Left forelimb (tissue), 1 donor: ENCODE measurements around the gene TMEM42.
"Not testable (repeated sequence)": the region's sequence is repeated elsewhere in the genome, so short reads cannot be mapped to it uniquely, and the experiment has no call there.

ENCODE experiments used
- DNase-seq: peaks from one replicate; pipeline ENCODE4 v3.0.0-alpha.2; 2018; ENCODE audit warnings: low spot score

Gene TMEM42

GRCh38 chr3:44861412-44862225, at the start of gene TMEM42:
Gene TMEM42 (plus strand): TSS chr3:44861912. CDS start chr3:44861925, 13 bp downstream.
- peak; percentile 96 for DNase-seq

DNA sequence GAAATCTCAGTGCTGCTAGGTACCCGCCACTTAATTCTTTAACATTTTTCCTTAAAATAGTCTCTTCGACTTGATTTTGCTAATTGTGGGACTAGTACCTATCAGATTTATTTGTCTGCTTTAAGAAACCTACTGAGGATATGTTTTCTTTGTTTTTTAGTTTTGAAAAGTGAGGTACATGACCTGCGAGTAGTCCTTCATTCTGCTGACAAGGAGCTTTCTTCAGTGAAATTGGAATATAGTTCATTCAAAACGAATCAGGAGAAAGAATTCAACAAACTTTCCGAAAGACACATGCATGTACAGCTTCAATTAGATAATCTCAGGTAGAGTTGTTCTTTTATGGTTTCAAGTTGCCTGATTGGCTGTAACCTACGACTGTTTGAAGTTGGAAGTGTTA, 47.0 kb upstream of the TMEM42 start:
- no peak for DNase-seq

DNA sequence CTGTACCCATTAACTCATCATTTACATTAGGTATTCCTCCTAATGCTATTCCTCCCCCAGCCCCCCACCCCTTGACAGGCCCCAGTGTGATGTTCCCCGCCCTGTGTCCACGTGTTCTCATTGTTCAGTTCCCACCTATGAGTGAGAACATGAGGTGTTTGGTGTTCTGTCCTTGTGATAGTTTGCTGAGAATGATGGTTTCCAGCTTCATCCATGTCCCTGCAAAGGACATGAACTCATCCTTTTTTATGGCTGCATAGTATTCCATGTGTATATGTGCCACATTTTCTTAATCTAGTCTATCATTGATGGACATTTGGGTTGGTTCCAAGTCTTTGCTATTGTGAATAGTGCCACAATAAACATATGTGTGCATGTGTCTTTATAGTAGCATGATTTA, 45.4 kb upstream of the TMEM42 start:
- DNase-seq: not testable (repeated sequence)

DNA sequence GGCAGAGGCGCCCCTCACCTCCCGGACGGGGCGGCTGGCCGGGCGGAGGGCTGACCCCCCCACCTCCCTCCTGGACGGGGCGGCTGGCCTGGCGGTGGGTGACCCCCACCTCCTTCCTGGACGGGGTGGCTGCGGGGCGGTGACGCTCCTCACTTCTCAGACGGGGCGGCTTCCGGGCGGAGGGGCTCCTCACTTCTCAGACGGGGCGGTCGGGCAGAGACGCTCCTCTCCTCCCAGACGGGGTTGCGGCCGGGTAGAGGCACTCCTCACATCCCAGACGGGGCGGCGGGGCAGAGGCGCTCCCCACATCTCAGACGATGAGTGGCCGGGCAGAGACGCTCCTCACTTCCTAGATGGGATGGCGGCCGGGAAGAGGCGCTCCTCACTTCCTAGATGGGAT, 40.5 kb upstream of the TMEM42 start:
- DNase-seq: not testable (repeated sequence)

GRCh38 chr3:44825264-44825925, 36.3 kb upstream of the TMEM42 start:
- DNase-seq: no peak

GRCh38 chr3:44827196-44827595, 34.5 kb upstream of the TMEM42 start:
- no peak for DNase-seq

DNA sequence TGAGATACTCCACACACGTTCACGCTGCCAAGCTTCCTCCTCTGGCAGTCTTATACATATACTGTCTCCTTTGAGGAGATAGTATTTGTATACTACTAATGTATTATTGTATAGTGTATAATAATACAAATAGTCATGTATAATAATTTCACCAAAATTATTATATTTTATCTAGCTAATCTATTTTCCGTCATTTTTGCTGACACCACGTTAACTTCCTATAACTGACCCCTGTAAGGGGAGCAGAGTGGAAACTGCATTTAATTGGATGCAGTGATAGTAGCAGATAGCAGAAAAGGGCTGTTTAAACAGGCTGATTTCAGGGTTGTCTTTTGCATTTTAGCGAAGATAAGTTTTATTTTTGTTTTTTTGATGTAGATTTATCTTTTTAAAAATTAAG, 30.5 kb upstream of the TMEM42 start:
- DNase-seq: no peak

DNA sequence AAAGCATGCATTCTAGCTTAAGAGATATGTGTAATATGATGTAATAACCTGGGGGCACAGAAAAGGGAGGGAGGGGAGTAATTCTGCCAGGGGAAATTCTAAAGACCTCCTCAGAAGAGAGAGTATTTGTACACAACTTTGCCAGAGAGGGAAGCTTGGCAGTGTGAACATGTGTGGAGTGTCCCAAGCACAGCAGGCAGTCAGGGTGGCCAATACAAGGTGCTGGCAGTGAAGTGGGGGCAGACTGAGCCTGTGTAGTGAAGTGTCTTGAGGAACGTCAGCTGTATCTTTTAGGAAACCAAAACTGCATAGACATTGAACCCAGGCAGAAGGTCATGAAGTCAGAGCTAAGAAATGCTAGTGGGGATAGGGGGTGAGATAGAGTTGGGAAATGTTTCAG, 29.7 kb upstream of the TMEM42 start:
- no peak for DNase-seq

DNA sequence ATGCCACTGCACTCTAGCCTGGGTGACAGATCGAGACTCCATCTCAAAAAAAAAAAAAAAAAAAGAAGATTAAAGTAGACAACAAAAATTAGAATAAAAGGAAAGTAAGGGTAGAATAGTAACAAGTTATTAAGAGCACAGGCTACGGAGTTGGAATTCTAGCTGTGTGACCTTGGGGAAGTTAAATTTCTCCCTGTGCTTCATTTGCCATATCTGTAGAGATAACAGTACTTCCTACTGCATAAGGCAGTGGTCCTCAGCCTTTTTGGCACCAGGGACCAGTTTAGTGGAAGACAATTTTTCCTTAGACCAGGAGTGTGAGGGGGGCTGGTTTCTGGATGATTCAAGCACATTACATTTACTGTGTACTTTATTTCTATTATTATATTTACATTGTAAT, 28.7 kb upstream of the TMEM42 start:
- no peak for DNase-seq

DNA sequence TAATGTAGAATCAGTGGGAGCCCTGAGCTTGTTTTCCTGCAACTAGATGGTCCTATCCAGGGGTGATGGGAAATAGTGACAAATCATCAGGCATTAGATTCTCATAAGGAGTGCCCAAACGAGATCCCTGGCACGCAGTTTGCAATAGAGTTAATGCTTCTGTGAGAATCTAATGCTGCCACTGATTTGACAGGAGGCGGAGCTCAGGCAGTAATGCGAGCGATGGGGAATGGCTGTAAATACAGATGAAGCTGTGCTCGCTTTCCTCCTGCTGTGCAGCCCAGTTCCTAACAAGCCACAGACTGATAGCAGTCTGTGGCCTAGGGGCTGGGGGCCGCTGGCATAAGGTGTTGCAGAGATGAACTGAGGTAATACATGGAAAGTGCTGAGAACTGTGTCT, 28.3 kb upstream of the TMEM42 start:
- DNase-seq: no peak

GRCh38 chr3:44835684-44836083, 26.0 kb upstream of the TMEM42 start:
- DNase-seq: no peak

GRCh38 chr3:44842376-44842775, 19.3 kb upstream of the TMEM42 start:
- no peak for DNase-seq

GRCh38 chr3:44845528-44846520, 15.9 kb upstream of the TMEM42 start:
- DNase-seq: no peak

- DNase-seq: no peak
These were observed 13.1 kb upstream of the TMEM42 start for GRCh38 chr3:44848634-44849033.

DNA sequence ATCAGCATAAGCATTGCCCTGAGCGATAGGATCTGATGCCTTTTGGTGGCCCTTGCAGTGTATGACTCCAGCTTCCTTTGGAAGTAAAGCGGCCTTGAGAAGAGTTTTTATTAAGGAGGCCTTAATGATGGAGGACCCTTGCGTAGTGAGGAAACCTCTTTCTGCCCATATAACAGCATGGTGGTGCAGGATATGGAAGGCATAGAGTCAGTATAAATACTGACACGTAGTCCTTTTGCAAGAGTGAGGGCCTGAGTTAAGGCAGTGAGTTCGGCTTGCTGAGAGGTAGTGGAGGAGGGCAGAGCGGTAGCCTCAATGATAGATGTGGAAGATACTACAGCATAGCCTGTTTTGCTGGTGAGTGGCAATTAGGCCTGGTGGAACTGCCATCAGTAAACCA, 5.0 kb upstream of the TMEM42 start:
- DNase-seq: not testable (repeated sequence)

- no peak for DNase-seq
These were observed 1.6 kb upstream of the TMEM42 start for GRCh38 chr3:44860117-44860516.

GRCh38 chr3:44862226-44862637, 520 bp downstream of the TMEM42 start:
- DNase-seq: no peak

- no peak for DNase-seq
These were observed 3.7 kb downstream of the TMEM42 start for GRCh38 chr3:44865272-44866035.

DNA sequence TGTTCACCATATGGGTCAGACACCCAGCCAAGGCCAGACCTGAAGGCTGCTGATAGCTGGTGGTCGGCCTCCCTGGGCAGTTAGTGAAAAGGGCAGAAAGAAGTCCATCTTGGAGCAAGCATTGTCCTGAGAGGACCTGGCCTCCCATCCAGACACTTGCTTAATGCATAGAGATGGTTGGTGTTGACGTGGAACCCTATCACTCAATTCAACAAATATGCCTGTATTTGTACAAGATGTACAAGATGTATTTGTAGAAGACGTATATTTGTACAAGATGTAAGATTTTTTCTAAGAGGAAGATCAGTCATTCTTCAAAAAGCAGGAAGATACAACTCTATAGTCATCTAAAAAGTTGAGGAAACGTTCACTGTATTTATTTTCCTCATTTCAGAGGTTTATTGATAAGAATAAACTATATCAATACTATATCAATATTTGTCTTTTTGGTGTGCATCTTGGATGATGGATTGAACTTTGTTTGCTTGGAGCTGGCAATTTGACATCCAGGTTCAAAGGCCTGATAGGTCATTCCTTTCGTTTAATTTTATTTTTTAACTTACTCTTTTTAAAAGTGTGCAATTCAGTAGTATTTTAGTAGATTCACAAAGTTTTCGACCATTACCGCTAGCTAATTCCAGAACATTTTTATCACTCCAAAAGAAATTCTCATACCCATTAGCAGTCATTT, 5.9 kb downstream of the TMEM42 start:
- DNase-seq: no peak

GRCh38 chr3:44870375-44871061, 8.8 kb downstream of the TMEM42 start:
- DNase-seq: peak; percentile 40
